GM18909 (cell line): ENCODE measurements around the gene FAM180A.
"Not testable (repeated sequence)": the region's sequence is repeated elsewhere in the genome, so short reads cannot be mapped to it uniquely, and the experiment has no call there.

Experiments
- ATAC-seq: cut with Tn5 transposase; IDR thresholded peaks from one replicate; pipeline ENCODE4 v1.9.1; 2021; ENCODE audit warnings: mild to moderate bottlenecking; ENCODE audit not compliant: unreplicated experiment, poor library complexity

Gene FAM180A

DNA sequence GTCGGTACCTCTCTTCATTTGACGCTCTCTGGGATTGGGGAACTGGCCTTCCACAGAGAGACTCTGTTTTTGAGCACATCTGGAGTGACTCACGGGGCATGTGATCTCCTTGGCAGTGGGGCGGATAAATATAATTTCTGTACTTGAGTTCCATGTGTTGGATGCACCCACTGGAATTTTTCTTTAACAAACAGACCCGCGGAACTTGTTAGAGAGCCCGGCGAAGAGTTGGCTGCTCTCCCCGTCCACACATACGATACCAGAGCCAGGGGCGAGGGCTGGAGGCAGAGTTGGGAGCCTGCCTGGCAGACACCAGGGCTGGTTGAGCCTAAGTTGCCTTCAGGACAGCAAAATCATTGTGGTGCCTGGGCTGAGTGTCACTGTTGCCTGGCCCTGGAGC, at the start of gene FAM180A:
FAM180A (minus strand) TSS at position 44 of the 400 bp plus-strand sequence. CDS start 233 bp downstream, outside the sequence.
- ATAC-seq, result no peak

DNA sequence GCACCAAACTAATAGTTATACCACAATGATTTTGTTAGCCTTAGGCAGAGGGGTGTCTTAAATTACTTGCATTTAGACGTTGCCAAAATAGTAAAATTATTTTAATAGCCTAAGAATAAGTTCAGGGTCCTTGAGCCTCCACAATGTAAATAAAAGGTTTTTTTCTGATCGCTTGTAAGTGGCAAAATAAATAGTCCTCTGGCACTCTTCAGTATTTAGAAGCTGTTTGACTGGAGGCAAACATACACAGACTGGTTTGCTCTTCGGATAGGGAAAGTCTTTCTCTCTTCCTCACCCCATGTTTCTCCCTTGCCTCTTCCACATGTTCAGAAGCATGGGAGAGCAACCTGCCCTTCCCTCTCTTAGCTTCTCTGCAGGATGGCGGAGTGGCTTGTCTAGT, 49.5 kb upstream of the FAM180A start:
- ATAC-seq, result no peak

- ATAC-seq, result no peak
Measured at GRCh38 chr7:135795846-135796570, 47.4 kb upstream of the FAM180A start.

DNA sequence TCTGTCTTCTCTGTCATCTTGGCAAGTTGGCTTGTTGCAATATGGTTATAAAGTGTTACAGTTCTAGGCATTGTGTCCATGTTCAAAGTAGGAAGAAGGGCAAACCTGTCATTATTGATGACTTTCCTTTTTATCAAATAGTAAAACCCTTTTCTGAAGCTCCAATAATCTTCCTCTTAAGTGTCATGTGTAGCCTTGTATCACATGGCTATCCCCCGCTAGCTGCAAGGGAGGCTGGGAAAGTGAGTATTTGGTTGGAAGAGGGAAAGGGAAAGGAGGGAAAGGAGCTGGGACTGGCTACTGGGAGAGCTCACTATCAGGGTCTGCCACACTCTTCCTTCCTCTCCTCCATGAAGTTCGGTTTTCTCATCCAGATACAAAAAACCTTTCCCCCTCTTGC, 45.2 kb upstream of the FAM180A start:
- ATAC-seq, result no peak

- no peak for ATAC-seq
Measured at GRCh38 chr7:135792866-135793265, 44.3 kb upstream of the FAM180A start.

GRCh38 chr7:135792363-135792668, 43.7 kb upstream of the FAM180A start:
- no peak for ATAC-seq

GRCh38 chr7:135791543-135792362, 43.1 kb upstream of the FAM180A start:
- ATAC-seq, result no peak

DNA sequence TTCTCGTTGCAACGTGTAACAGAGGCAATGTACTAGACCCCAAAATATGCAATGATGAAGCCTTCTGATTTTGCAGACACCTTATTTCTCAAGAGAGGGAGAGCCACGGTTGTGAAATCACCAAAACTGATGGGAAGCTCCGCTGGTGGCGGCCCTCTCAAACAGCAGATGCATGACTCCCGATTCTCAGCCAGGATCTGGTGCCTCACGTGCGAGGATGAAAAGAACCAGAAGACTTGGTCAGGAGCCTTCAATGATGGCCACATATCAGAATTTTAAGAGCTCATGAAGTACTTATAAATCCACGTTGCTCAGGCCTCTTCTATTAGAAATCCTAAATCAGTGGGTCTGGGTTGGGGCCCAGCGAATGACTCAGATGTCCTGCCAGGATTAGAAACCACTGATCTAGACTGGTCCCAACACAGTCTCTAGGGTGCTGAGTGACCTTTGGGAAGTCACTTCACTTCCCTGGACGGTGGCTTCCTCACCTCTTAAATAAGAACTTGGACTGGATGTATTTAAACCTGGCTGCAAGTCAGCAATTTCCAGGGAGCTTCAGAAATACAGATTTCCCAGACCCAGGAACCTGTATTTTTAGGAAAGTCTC, 41.9 kb upstream of the FAM180A start:
- no peak for ATAC-seq

- no peak for ATAC-seq
Measured at GRCh38 chr7:135789956-135790355, 41.3 kb upstream of the FAM180A start.

GRCh38 chr7:135789431-135789830, 40.8 kb upstream of the FAM180A start:
- no peak for ATAC-seq

- ATAC-seq, result no peak
Measured at GRCh38 chr7:135786911-135787310, 38.3 kb upstream of the FAM180A start.

- ATAC-seq, result no peak
Measured at GRCh38 chr7:135785065-135785464, 36.5 kb upstream of the FAM180A start.

DNA sequence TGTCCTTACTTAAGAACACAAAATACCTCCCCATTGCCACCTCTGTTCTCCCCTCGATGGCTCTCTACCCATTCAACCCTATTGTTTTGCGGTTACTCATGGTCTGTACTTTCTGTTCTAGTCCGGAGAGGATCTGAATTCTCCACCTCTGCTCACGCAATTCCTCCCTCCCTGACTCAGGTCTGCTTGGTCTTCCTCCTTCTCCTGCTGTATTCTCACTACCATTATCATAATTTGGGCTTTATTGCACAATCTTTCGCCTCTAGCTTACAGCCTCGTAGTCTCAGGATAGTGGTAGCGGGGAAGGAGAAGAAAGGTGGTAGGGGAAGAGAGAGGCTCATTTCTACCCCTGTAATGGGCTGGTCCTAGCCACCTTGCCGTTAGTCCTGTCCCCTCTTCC, 35.4 kb upstream of the FAM180A start:
- no peak for ATAC-seq

DNA sequence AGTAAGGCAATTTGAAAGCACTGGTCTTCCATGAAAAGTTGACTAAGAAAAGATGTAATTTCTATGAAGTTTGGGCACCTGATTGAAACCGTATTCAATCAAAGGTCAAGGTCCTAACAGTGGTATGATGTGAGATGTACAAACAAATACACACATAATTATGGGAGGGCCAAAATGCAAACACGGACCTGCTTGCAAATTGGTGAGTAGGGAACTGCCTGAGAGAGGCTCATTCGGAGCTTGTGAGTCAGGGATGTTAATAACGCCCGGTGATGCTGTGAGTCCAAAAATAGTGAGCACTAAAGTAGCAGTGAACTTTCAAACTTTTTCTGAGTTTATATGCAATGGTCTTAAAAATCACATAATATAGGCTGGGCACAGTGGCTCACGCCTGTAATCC, 34.2 kb upstream of the FAM180A start:
- no peak for ATAC-seq

DNA sequence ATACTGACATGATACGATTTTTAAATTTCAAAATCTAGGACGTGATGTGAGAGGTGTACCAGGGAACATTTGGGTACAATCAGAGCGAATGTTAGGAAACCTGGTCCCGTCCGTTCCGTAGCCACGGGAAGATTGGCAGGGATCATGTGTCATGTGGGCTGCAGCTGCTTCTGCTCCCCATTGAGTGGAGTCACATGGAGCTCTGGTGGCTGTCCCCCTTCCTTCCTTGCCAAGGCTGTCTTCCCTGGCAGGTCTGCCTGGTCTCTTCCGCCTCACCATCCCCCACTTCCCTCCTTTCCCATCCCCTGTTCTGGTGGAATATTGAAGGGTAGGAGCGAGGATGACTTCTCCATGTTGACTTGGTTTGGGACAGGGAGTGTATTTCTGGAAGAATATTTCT, 33.8 kb upstream of the FAM180A start:
- no peak for ATAC-seq

DNA sequence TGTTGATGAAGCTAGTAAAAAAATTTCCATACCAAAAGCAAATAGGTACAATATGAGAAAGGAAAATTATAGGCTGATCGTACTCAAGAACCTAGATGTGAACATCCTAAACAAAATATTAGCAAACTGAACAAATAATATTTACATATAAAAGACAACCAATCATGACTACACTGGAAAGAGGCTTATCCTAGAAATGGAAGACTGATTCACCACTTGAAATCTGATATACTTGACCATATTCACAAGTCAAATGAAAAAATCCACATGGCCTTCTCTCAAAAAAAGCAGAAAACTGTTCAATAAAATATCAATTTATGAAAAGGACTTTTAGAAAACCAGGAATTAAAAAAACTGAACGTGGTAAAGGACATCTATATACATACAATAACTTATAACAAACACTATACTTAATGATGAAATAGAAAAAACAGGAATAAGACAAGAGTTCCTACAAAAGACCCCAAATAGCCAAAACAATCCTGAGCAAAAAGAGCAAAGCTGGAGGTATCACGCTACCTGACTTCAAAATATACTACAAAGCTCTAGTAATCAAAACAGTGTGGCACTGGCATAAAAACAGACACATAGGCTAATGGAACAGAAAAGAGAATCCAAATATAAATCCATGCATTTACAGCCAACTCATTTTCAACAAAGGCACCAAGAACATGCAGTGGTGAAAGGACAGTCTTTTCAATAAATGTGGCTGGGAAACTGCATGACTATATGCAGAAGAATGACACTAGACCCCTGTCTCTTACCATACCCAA, 29.2 kb upstream of the FAM180A start:
- no peak for ATAC-seq

- ATAC-seq, result not testable (repeated sequence)
Measured at GRCh38 chr7:135775915-135776314, 27.3 kb upstream of the FAM180A start.

DNA sequence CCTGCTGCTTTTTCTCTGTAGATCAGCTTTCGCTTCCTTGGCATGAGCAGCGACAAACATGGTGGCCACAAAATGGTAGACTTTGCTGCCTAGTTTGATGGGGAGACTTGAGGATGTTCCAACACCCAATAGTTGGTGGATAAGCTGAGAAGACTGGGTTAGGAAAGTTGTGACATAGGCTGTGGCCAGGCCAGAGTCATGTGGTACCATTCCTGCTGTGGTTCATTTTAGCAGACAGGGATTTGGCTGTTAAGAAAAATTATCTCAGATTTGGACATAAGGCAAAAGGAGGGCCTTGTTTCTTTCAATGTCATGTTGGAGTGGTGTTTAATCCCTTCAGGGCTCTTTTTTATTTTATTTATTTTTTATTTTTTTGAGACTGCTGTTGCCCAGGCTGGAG, 26.6 kb upstream of the FAM180A start:
- ATAC-seq, result no peak

GRCh38 chr7:135774284-135774683, 25.7 kb upstream of the FAM180A start:
- ATAC-seq, result no peak

DNA sequence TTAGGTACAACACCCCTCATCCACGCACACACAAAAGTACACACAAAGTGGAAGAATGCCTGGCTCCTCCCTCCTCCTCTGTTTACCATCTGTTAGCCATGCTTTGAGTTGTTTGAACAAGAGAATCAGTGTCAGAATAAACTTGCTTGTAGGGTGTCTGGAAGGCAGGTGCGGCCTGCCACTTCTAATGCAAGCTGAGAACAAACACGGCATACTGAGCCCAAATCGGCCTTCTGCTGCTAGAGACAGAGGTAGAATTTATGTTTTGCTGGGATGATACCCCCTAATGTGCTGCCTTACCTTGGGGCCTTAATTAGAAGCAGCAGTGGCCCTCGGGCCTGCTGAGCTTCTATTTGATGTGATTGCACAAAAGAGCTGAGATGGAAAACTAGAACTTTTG, 24.9 kb upstream of the FAM180A start:
- ATAC-seq, result no peak
